Measurements from ENCODE around the gene TNFRSF4. TPM values are rescaled to one million over a fixed set of nuclear protein-coding genes. Genes with fewer than 3 reads are reported as not detected.
A peak's percentile ranks its signal among the peaks of the same experiment; 100 is the strongest.

Gene TNFRSF4
- 5.1 TPM for total RNA-seq
- polyA plus RNA-seq (ENCODE audit: insufficient read depth, low read depth, low replicate concordance): 3.3 TPM
- long read RNA-seq, donor 1, partial matches to known transcripts: 0 of 2 reads
- long read RNA-seq, donor 1, other reads (novel, unspliced or antisense): 0 of 2 reads
- long read RNA-seq, donor 2, partial matches to known transcripts: 0 of 2 reads
- long read RNA-seq, donor 2, other reads (novel, unspliced or antisense): 0 of 2 reads
- long read RNA-seq, donor 3: 0 reads
- long read RNA-seq, donor 4: 0 reads
- long read RNA-seq, donor 5: 0 reads
- long read RNA-seq, donor 6, partial matches to known transcripts: 0 of 1 reads
- long read RNA-seq, donor 6, other reads (novel, unspliced or antisense): 0 of 1 reads
- long read RNA-seq, donor 7, partial matches to known transcripts: 1 of 2 reads
- long read RNA-seq, donor 7, other reads (novel, unspliced or antisense): 0 of 2 reads
- long read RNA-seq, donor 8, partial matches to known transcripts: 0 of 1 reads
- long read RNA-seq, donor 8, other reads (novel, unspliced or antisense): 0 of 1 reads
- long read RNA-seq, donor 9: 0 reads
- long read RNA-seq, donor 10, partial matches to known transcripts: 0 of 2 reads
- long read RNA-seq, donor 10, other reads (novel, unspliced or antisense): 0 of 2 reads

DNA sequence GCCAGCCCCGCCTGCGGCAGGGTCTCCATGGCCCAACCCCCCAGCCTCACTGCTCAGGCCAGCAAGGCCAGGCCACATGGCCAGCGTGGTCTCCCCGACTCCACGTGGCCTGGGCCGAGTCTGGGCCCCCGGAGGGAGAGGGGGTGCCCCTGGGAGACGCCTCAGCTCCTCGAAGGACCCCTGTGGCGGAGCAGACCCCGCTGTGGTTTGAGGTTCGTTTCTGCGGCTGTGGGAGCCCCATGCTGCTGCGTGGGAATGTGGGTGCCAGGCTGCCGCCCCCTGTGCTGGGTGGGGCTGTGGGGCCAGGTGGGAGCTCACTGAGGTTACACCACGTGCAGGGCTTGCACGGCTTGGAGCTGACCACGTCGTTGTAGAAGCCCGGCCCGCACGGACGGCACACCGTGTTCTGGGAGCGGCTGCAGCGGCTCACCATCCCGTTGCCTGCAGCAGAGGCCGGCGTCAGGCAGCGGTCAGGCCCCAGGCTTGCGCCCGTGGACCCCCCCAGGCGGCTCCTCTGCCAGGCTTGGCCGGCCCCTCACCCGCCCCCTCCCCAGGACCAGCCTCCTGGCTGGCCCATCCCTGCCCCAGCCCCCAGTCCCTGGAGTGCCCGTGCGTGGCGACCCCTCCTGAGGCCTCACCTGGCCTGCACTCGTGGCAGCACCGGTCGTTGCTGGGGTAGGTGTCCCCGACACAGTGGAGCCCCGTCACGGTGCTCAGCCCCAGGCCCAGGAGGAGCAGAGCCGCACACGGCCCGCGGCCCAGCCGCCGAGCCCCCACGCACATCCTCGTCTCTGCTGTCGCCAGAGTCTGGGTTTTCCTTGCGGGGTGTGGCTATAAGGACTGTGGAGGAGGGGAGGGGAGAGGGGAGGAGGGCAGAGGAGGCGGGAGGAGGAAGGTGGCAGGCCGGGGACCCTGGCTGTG lies at the start of gene TNFRSF4:
Gene TNFRSF4, minus strand, starts transcription at position 809 of the 921 bp plus-strand sequence. Its CDS starts 26 bp downstream, at position 783.
- Histone ChIP-seq H3K9ac (ENCODE audit: low read length in 3 of 3) (no peak within 1 kb of the TSS), H3K36me3 (ENCODE audit: control insufficient read depth in 2 of 3, insufficient read depth in 3 of 3, low read length in 3 of 3) (peaks cover 0 to 6% (median 0%) of the 10 kb centered on the region in 3 donors), H3K27ac (ENCODE audit: low read depth in 2 of 2, low read length in 2 of 2) (no peak within 1 kb of the TSS), H3K4me1 (ENCODE audit: control insufficient read depth in 2 of 3, insufficient read depth in 2 of 3, low read depth in 1 of 3, low read length in 3 of 3) (peaks cover 0 to 4% (median 0%) of the 10 kb centered on the region in 3 donors), H3K27me3 (ENCODE audit: control insufficient read depth, insufficient read depth, low read length) (no peaks in the 10 kb centered on the region), H3K4me3 (ENCODE audit: low read length in 3 of 3) (no peak within 1 kb of the TSS), H3K9me3 (ENCODE audit: control insufficient read depth in 2 of 3, insufficient read depth in 1 of 3, low read length in 3 of 3) (no peaks in the 10 kb centered on the region)
- DNase-seq: peak; percentile 38 to 85 (median 59)
- FAIRE-seq: no peak
- TF ChIP-seq CTCF (IDR thresholded peaks at IDR 0.05; ENCODE audit: borderline replicate concordance, extremely low read depth, insufficient read depth): no peak
- intact Hi-C loops (cut with DNase I): no loop called here

- no peak for DNase-seq
- TF ChIP-seq CTCF (IDR thresholded peaks at IDR 0.05; ENCODE audit: borderline replicate concordance, extremely low read depth, insufficient read depth): no peak
- H3K4me1 ChIP-seq (ENCODE audit: control insufficient read depth in 2 of 3, insufficient read depth in 2 of 3, low read depth in 1 of 3, low read length in 3 of 3): peaks cover 0 to 8% (median 5%) of the 10 kb centered on the region in 3 donors
- intact Hi-C loops (cut with DNase I): no loop called here
- no peaks in the 10 kb centered on the region for H3K9me3 ChIP-seq (ENCODE audit: control insufficient read depth in 2 of 3, insufficient read depth in 1 of 3, low read length in 3 of 3)
- H3K4me3 ChIP-seq (ENCODE audit: low read length in 3 of 3): no peak overlapping the region
- H3K27ac ChIP-seq (ENCODE audit: low read depth in 2 of 2, low read length in 2 of 2): no peak overlapping the region
- FAIRE-seq: no peak
- no peak overlapping the region for H3K9ac ChIP-seq (ENCODE audit: low read length in 3 of 3)
- H3K27me3 ChIP-seq (ENCODE audit: control insufficient read depth, insufficient read depth, low read length): no peaks in the 10 kb centered on the region
- peaks cover 5 to 26% (median 18%) of the 10 kb centered on the region in 3 donors for H3K36me3 ChIP-seq (ENCODE audit: control insufficient read depth in 2 of 3, insufficient read depth in 3 of 3, low read length in 3 of 3)
These were observed 48.8 kb upstream of the TNFRSF4 start for GRCh38 chr1:1262758-1263157.

DNA sequence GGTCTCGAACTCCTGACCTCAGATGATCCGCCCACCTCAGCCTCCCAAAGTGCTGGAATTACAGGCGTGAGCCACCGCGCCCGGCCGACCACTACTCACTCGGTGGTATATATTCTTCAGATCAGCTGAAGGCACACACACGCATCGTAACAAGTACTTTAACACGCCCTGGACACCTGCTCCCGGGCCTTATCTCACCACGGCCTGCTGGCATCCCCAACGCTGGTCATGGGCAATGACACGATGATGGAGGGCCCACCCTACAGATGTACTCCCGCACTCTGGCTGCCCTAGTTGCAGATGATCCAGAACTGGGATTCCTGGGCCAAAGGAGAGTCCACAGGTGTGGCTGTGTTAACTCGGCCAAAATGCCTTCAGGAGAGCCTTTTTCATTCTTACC lies 48.1 kb upstream of the TNFRSF4 start:
- no peak for FAIRE-seq
- peak in 1 of 5 donors; percentile 40 for DNase-seq
- Histone ChIP-seq H3K36me3 (ENCODE audit: control insufficient read depth in 2 of 3, insufficient read depth in 3 of 3, low read length in 3 of 3) (peaks cover 5 to 26% (median 18%) of the 10 kb centered on the region in 3 donors), H3K9me3 (ENCODE audit: control insufficient read depth in 2 of 3, insufficient read depth in 1 of 3, low read length in 3 of 3) (no peaks in the 10 kb centered on the region), H3K4me1 (ENCODE audit: control insufficient read depth in 2 of 3, insufficient read depth in 2 of 3, low read depth in 1 of 3, low read length in 3 of 3) (peaks cover 0 to 8% (median 5%) of the 10 kb centered on the region in 3 donors), H3K9ac (ENCODE audit: low read length in 3 of 3) (no peak overlapping the region), H3K4me3 (ENCODE audit: low read length in 3 of 3) (no peak overlapping the region), H3K27ac (ENCODE audit: low read depth in 2 of 2, low read length in 2 of 2) (no peak overlapping the region), H3K27me3 (ENCODE audit: control insufficient read depth, insufficient read depth, low read length) (no peaks in the 10 kb centered on the region)
- TF ChIP-seq CTCF (IDR thresholded peaks at IDR 0.05; ENCODE audit: borderline replicate concordance, extremely low read depth, insufficient read depth): no peak
- intact Hi-C loops (cut with DNase I): no loop called here
